Neural cell (in vitro differentiated cells): Measurements from ENCODE around the gene GRIFIN. TPM values are rescaled to one million over a fixed set of nuclear protein-coding genes. Genes with fewer than 3 reads are reported as not detected.

Experiments
- H2AFZ ChIP-seq: fragments of 200-600, 300-800 bp; sonication (generic), shearing (Covaris generic); 2 replicates; pipeline ENCODE4 v1.6.0; 2014; ENCODE audit warnings: low read depth, mild to moderate bottlenecking, antibody characterized with exemption, low read length, moderate library complexity
- H3F3A ChIP-seq: fragments of 200-600 bp; shearing (Covaris generic); 2 replicates; pipeline ENCODE4 v1.6.1; 2016; ENCODE audit warnings: mild to moderate bottlenecking, moderate library complexity, mixed read lengths, antibody characterized with exemption, low read length; ENCODE audit not compliant: insufficient read depth, poor library complexity, severe bottlenecking
- H3K27ac ChIP-seq: fragments of 200-600, 300-800 bp; sonication (generic), shearing (Covaris generic); 2 replicates; pipeline ENCODE4 v1.5.1; 2014; ENCODE audit warnings: mild to moderate bottlenecking, low read length, moderate library complexity
- H3K27me3 ChIP-seq: fragments of 300-800, 200-600 bp; sonication (generic), shearing (Covaris generic); 2 replicates; pipeline ENCODE4 v1.6.0; 2014; ENCODE audit warnings: mild to moderate bottlenecking, low read depth, low read length, moderate library complexity; ENCODE audit not compliant: insufficient read depth
- H3K36me3 ChIP-seq: fragments of 300-800, 200-600 bp; sonication (generic), shearing (Covaris generic); 2 replicates; pipeline ENCODE4 v1.5.1; 2014; ENCODE audit warnings: mild to moderate bottlenecking, antibody characterized with exemption, low read length, moderate library complexity; ENCODE audit not compliant: insufficient read depth
- H3K4me2 ChIP-seq: fragments of 300-800, 200-600 bp; sonication (generic), shearing (Covaris generic); 2 replicates; pipeline ENCODE4 v1.6.0; 2014; ENCODE audit warnings: mild to moderate bottlenecking, low read length
- H3K4me3 ChIP-seq: fragments of 300-800, 200-600 bp; sonication (generic), shearing (Covaris generic); 2 replicates; pipeline ENCODE4 v1.5.1; 2014; ENCODE audit warnings: mild to moderate bottlenecking, low read length, moderate library complexity
- H3K79me2 ChIP-seq: fragments of 200-600 bp; shearing (Covaris generic); replicated peaks from 2 replicates; pipeline ENCODE4 v1.6.0; 2014; ENCODE audit warnings: mild to moderate bottlenecking, low read length, moderate library complexity; ENCODE audit not compliant: insufficient read depth
- H3K9ac ChIP-seq: fragments of 300-800, 200-600 bp; sonication (generic), shearing (Covaris generic); 2 replicates; pipeline ENCODE4 v1.6.1; 2016; ENCODE audit warnings: mild to moderate bottlenecking, low read length, mixed read lengths
- H3K9me2 ChIP-seq: fragments of 200-600 bp; shearing (Covaris generic); 2 replicates; pipeline ENCODE4 v1.6.1; 2016; ENCODE audit warnings: mild to moderate bottlenecking, low read length, mixed read lengths; ENCODE audit not compliant: insufficient read depth
- H3K9me3 ChIP-seq: fragments of 200-600, 300-800 bp; sonication (generic), shearing (Covaris generic); 2 replicates; pipeline ENCODE4 v1.6.1; 2016; ENCODE audit warnings: mild to moderate bottlenecking, mixed run types, low read length, moderate library complexity, mixed read lengths
- H4K20me1 ChIP-seq: fragments of 200-600 bp; shearing (Covaris generic); 2 replicates; pipeline ENCODE4 v1.6.1; 2016; ENCODE audit warnings: mild to moderate bottlenecking, mixed run types; ENCODE audit not compliant: insufficient read depth
- EP300 ChIP-seq: fragments of 450-650 bp; conservative IDR thresholded peaks from 2 replicates; pipeline ENCODE4 v1.6.1; 2014; ENCODE audit warnings: antibody characterized with exemption, mild to moderate bottlenecking, moderate library complexity; ENCODE audit not compliant: poor library complexity, severe bottlenecking
- EZH2 ChIP-seq: fragments of 200-600, 300-800 bp; shearing (Covaris generic), sonication (generic); IDR thresholded peaks from 2 replicates; pipeline ENCODE4 v1.6.1; 2014; ENCODE audit warnings: antibody characterized with exemption, low read length, borderline replicate concordance, mild to moderate bottlenecking; ENCODE audit not compliant: insufficient read depth, poor library complexity, severe bottlenecking
- MXI1 ChIP-seq: fragments of 450-650 bp; conservative IDR thresholded peaks from 2 replicates; pipeline ENCODE4 v1.6.1; 2014; ENCODE audit warnings: antibody characterized with exemption, mild to moderate bottlenecking; ENCODE audit not compliant: poor library complexity, severe bottlenecking
- POLR2AphosphoS5 ChIP-seq: IDR thresholded peaks from 2 replicates; pipeline ENCODE4 v1.6.1; 2012
- RAD21 ChIP-seq: fragments of 450-650 bp; conservative IDR thresholded peaks from 2 replicates; pipeline ENCODE4 v1.6.1; 2014; ENCODE audit warnings: antibody characterized with exemption, mild to moderate bottlenecking, moderate library complexity
- SMC3 ChIP-seq: fragments of 450-650 bp; conservative IDR thresholded peaks from 2 replicates; pipeline ENCODE4 v1.6.1; 2014; ENCODE audit warnings: antibody characterized with exemption, mild to moderate bottlenecking, moderate library complexity; ENCODE audit not compliant: poor library complexity
- TAF1 ChIP-seq: IDR thresholded peaks from 2 replicates; pipeline ENCODE4 v1.6.1; 2012; ENCODE audit warnings: low read depth
- polyA plus RNA-seq: library from polyadenylated mRNA; depleted of rRNA; stranded (reverse); fragments of >200 nt; gene quantifications from 2 replicates; pipeline ENCODE4 v1.2.3, GENCODE V29; 2014
- TF ChIP-seq, protein P1 (sequence below): fragments of 450-650 bp; IDR thresholded peaks from 2 replicates; pipeline ENCODE4 v1.5.1; 2014; ENCODE audit warnings: antibody characterized with exemption, mild to moderate bottlenecking, moderate library complexity; ENCODE audit not compliant: poor library complexity, severe bottlenecking
- TF ChIP-seq, protein P2 (sequence below): IDR thresholded peaks from 2 replicates; pipeline ENCODE4 v1.6.1; 2012; ENCODE audit warnings: borderline replicate concordance

The GRIFIN gene
- polyA plus RNA-seq, 1 donor from 2014 or later = not detected

DNA sequence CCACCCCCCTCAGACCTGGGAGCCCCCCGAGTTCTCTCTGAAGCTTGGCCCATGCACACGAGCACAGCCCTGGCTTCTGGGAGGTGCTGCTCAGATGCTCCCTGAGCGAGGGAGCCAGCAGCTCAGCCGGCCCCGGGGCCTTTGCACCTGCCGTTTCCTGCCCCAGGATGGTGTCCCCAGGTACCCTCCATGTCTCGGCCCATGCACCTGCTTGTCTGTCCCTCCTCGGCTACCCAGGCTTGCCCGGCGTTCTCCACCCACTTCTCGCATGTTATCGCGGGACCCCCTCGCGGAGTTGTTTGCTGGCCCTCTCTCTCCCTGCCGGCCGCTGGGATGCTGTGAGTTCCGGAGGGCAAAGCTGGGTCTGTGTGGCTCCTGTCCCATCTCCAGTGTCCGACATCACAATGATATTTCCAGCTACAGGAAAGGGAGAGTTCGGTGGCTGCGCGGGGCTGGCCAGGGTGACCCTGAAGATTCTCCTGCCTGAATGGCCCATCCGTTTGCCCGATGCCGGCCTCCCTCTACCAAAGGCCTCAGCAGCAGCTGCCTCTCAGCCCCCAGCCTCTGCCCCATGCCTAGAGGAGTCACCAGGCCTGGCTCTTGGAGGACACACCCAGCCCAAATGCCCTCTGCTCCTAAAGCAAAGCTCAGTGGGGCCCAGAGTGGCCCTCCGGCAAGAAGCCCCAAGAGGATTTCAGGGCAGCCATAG lies 31.2 kb upstream of the GRIFIN start:
- no peak overlapping the region for H3K27ac ChIP-seq

DNA sequence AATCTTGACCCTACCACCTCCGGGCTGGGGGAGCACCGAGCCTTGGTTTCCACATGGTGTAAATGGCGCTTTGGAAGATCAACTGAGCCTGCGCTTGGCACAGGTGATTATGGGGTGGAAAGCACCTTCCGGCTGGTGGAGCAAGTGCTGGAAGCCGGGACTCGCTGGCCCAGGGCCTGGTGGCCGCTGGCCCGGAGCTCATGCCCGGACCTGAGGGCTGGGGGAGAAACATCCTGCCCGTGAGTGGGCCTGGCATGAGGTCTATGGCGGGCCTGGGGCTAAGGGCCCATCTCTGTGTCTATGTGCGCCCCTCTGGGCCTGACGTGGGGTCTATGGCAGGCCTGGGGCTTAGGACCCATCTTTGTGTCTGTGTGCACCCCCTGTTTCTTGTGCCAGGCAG lies 29.2 kb upstream of the GRIFIN start:
- Histone ChIP-seq H3K27ac (no peak overlapping the region), H2AFZ (no peak overlapping the region), H3K36me3 (no peaks in the 10 kb centered on the region), H4K20me1 (no peaks in the 10 kb centered on the region), H3K4me2 (no peak overlapping the region), H3F3A (no peaks in the 10 kb centered on the region), H3K9me2 (no peaks in the 10 kb centered on the region), H3K27me3 (no peaks in the 10 kb centered on the region), H3K79me2 (no peaks in the 10 kb centered on the region), H3K4me3 (no peak overlapping the region), H3K9me3 (no peaks in the 10 kb centered on the region), H3K9ac (no peak overlapping the region)
- TF ChIP-seq, protein P1, sequence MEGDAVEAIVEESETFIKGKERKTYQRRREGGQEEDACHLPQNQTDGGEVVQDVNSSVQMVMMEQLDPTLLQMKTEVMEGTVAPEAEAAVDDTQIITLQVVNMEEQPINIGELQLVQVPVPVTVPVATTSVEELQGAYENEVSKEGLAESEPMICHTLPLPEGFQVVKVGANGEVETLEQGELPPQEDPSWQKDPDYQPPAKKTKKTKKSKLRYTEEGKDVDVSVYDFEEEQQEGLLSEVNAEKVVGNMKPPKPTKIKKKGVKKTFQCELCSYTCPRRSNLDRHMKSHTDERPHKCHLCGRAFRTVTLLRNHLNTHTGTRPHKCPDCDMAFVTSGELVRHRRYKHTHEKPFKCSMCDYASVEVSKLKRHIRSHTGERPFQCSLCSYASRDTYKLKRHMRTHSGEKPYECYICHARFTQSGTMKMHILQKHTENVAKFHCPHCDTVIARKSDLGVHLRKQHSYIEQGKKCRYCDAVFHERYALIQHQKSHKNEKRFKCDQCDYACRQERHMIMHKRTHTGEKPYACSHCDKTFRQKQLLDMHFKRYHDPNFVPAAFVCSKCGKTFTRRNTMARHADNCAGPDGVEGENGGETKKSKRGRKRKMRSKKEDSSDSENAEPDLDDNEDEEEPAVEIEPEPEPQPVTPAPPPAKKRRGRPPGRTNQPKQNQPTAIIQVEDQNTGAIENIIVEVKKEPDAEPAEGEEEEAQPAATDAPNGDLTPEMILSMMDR = no peak
- TF ChIP-seq, protein P2, sequence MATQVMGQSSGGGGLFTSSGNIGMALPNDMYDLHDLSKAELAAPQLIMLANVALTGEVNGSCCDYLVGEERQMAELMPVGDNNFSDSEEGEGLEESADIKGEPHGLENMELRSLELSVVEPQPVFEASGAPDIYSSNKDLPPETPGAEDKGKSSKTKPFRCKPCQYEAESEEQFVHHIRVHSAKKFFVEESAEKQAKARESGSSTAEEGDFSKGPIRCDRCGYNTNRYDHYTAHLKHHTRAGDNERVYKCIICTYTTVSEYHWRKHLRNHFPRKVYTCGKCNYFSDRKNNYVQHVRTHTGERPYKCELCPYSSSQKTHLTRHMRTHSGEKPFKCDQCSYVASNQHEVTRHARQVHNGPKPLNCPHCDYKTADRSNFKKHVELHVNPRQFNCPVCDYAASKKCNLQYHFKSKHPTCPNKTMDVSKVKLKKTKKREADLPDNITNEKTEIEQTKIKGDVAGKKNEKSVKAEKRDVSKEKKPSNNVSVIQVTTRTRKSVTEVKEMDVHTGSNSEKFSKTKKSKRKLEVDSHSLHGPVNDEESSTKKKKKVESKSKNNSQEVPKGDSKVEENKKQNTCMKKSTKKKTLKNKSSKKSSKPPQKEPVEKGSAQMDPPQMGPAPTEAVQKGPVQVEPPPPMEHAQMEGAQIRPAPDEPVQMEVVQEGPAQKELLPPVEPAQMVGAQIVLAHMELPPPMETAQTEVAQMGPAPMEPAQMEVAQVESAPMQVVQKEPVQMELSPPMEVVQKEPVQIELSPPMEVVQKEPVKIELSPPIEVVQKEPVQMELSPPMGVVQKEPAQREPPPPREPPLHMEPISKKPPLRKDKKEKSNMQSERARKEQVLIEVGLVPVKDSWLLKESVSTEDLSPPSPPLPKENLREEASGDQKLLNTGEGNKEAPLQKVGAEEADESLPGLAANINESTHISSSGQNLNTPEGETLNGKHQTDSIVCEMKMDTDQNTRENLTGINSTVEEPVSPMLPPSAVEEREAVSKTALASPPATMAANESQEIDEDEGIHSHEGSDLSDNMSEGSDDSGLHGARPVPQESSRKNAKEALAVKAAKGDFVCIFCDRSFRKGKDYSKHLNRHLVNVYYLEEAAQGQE = no peak
- TF ChIP-seq RAD21 (no peak), EZH2 (no peak), MXI1 (no peak), POLR2AphosphoS5 (no peak), TAF1 (no peak), SMC3 (no peak), EP300 (no peak)

More for the DNA sequence above, 31.2 kb upstream of the GRIFIN start:
- Histone ChIP-seq H3F3A (no peaks in the 10 kb centered on the region), H3K9me3 (no peaks in the 10 kb centered on the region), H3K4me3 (no peak overlapping the region), H4K20me1 (no peaks in the 10 kb centered on the region), H3K9ac (no peak overlapping the region), H3K9me2 (no peaks in the 10 kb centered on the region), H3K36me3 (no peaks in the 10 kb centered on the region), H2AFZ (no peak overlapping the region), H3K79me2 (no peaks in the 10 kb centered on the region), H3K4me2 (no peak overlapping the region), H3K27me3 (no peaks in the 10 kb centered on the region)
- TF ChIP-seq, protein P1 = no peak
- TF ChIP-seq MXI1 (no peak), RAD21 (no peak), EP300 (no peak), SMC3 (no peak), EZH2 (no peak), TAF1 (no peak), POLR2AphosphoS5 (no peak)
- TF ChIP-seq, protein P2 = no peak
